Nephron (organoid): ENCODE measurements around the gene MPRIP.

ENCODE experiments used
- H3K27ac Mint-ChIP-seq, 3 experiments: 2 replicates each; pipeline ENCODE4 v1.8.0; 2020; ENCODE audit warnings: mixed read lengths in 3 of 3, mild to moderate bottlenecking in 2 of 3, moderate library complexity in 1 of 3
- H3K27me3 Mint-ChIP-seq: 2 replicates; pipeline ENCODE4 v1.8.0; 2021; ENCODE audit warnings: low read depth, mild to moderate bottlenecking, moderate library complexity, mixed read lengths
- H3K36me3 Mint-ChIP-seq: 2 replicates; pipeline ENCODE4 v1.8.0; 2020; ENCODE audit warnings: low read depth, mixed read lengths
- H3K4me1 Mint-ChIP-seq: 2 replicates; pipeline ENCODE4 v1.8.0; 2020; ENCODE audit warnings: mixed read lengths
- H3K4me3 Mint-ChIP-seq, 3 experiments: 2 replicates each; pipeline ENCODE4 v1.8.0; 2020; ENCODE audit warnings: mild to moderate bottlenecking in 3 of 3, mixed read lengths in 3 of 3, moderate library complexity in 2 of 3
- H3K9me3 Mint-ChIP-seq: 2 replicates; pipeline ENCODE4 v1.8.0; 2020; ENCODE audit warnings: mixed read lengths
- CTCF ChIP-seq, 3 experiments: fragments of 200-600 bp; sonication (generic); IDR thresholded peaks; one replicate each; pipeline ENCODE4 v1.5.0; 2021; ENCODE audit warnings: antibody characterized with exemption in 3 of 3; ENCODE audit not compliant: unreplicated experiment in 3 of 3

MPRIP gene

DNA sequence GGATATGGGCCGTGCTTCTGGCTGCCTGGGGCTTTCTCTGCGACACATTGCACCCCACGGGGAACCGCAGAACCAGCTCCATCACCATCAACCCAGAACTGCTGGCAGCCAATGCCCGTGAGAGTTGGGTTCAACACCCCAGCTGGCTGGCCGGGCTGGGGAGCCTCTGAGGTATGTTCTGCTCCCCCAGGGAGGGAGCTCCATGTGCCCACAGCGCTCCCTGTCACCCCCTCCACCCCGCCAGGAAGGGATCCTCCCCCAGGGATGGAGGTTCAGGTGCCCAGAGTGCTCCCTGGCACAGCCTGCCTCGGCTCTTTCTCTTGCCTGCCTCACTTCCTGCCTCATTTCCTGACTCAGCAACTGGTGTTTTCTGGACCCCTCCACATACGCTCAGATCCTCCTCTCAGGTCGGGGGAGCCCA is 24.2 kb upstream of the MPRIP start:
- H3K4me1 Mint-ChIP-seq, result peaks cover 2% of the 10 kb centered on the region
- no peak overlapping the region for H3K4me3 Mint-ChIP-seq
- no peak for TF ChIP-seq CTCF (IDR thresholded peaks at IDR 0.05; ENCODE audit: unreplicated experiment in 3 of 3)
- H3K36me3 Mint-ChIP-seq, result no peaks in the 10 kb centered on the region
- no peaks in the 10 kb centered on the region for H3K9me3 Mint-ChIP-seq
- H3K27ac Mint-ChIP-seq, result peak overlapping the region; percentile 39 to 86 (median 62)
- H3K27me3 Mint-ChIP-seq, result no peaks in the 10 kb centered on the region

GRCh38 chr17:17018612-17019429 is 23.4 kb upstream of the MPRIP start:
- no peak overlapping the region for H3K4me3 Mint-ChIP-seq
- TF ChIP-seq CTCF (IDR thresholded peaks at IDR 0.05; ENCODE audit: unreplicated experiment in 3 of 3), result no peak
- peak overlapping the region; percentile 39 to 86 (median 62) for H3K27ac Mint-ChIP-seq
- H3K27me3 Mint-ChIP-seq, result no peaks in the 10 kb centered on the region
- no peaks in the 10 kb centered on the region for H3K36me3 Mint-ChIP-seq
- no peaks in the 10 kb centered on the region for H3K9me3 Mint-ChIP-seq
- peaks cover 4% of the 10 kb centered on the region for H3K4me1 Mint-ChIP-seq

DNA sequence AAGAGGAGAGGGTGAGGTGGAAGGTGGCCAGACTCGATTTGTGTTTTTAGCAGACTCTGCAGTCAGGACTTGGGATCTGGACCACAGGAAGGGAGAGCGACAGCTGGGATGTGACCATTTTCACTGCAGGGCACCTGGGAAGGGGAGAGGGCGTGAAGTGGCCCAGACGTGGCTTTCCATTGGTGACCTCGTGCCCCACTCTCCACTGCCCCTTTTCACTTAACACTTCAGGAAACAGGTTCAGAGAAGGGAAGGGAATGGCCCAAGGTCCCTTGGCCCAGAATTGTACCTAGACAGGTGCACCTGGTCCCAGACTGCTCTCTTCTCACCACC is 22.9 kb upstream of the MPRIP start:
- Mint-ChIP-seq H3K36me3 (no peaks in the 10 kb centered on the region), H3K4me3 (no peak overlapping the region), H3K27ac (peak overlapping the region in 1 of 3 experiments; percentile 86), H3K9me3 (no peaks in the 10 kb centered on the region), H3K27me3 (no peaks in the 10 kb centered on the region), H3K4me1 (peaks cover 4% of the 10 kb centered on the region)
- no peak for TF ChIP-seq CTCF (IDR thresholded peaks at IDR 0.05; ENCODE audit: unreplicated experiment in 3 of 3)

DNA sequence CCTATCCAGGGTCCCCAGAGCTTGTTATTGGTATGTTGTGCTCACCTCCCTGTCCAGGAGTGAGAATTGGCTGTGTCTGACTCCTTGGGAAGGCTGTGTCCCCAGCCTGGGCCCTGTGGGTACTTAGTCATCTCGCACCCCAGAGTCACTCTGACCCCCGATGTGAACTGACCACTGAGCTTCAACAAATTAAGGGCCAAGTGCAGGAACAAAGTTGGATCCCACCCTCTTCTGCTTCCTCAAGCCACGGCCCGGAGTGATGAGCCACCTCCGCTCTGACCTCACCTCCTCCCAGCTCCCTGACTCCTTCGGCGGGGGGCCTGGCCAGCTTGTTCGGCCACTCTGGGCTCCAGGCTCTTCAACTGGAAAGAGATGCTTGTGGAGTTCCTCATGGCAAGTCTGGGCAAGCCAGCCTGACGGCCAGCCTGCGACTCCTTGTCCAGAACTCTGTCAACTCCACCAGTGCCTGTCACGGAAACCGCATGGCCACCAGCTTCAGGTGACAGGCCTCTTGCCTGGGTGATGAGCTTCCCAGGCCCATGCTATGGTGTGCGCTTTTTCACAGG is 22.3 kb upstream of the MPRIP start:
- no peak for TF ChIP-seq CTCF (IDR thresholded peaks at IDR 0.05; ENCODE audit: unreplicated experiment in 3 of 3)
- Mint-ChIP-seq H3K9me3 (no peaks in the 10 kb centered on the region), H3K4me1 (peaks cover 4% of the 10 kb centered on the region), H3K4me3 (no peak overlapping the region), H3K27ac (peak overlapping the region in 1 of 3 experiments; percentile 8), H3K36me3 (no peaks in the 10 kb centered on the region), H3K27me3 (no peaks in the 10 kb centered on the region)

DNA sequence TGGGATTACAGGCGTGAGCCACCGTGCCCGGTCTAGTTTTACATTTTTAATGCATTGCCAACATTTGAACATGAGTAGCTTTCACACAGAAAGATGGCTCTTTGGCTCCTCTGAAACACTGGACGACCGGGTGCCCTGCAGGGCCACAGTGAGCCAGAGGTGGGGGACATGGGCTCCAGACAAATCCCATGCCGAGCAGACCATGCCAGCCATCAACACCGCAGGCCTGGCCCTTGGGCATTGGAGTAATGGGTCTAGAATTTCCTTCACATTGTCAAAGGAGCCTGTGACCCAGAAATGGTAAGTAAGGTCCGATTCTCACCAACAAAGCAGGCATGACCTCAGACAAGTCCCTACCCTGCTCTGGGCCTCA is 21.4 kb upstream of the MPRIP start:
- no peaks in the 10 kb centered on the region for H3K36me3 Mint-ChIP-seq
- peaks cover 6% of the 10 kb centered on the region for H3K4me1 Mint-ChIP-seq
- TF ChIP-seq CTCF (IDR thresholded peaks at IDR 0.05; ENCODE audit: unreplicated experiment in 3 of 3), result no peak
- no peak overlapping the region for H3K4me3 Mint-ChIP-seq
- H3K27ac Mint-ChIP-seq, result no peak overlapping the region
- H3K9me3 Mint-ChIP-seq, result no peaks in the 10 kb centered on the region
- no peaks in the 10 kb centered on the region for H3K27me3 Mint-ChIP-seq
